HEK293 (cell line): ENCODE data around the gene TRIM40.
"Not testable (repeated sequence)": the region's sequence is repeated elsewhere in the genome, so short reads cannot be mapped to it uniquely, and the experiment has no call there.

Experiments used
- CTCF ChIA-PET: fragments of 350-600 bp; formaldehyde crosslinking; extraction: SDS; loops from one replicate; lab custom pipeline; 2021; ENCODE audit warnings: antibody characterized with exemption; lab: Yijun Ruan, JAX
- POLR2A ChIA-PET: fragments of 300-600 bp; formaldehyde crosslinking; extraction: SDS; loops from one replicate; lab custom pipeline; 2020; ENCODE audit warnings: antibody characterized with exemption, inconsistent platforms; lab: Yijun Ruan, JAX
- H3K27ac ChIP-seq: fragments of 200-500 bp; sonication (Bioruptor generic); 2 replicates; pipeline ENCODE4 v1.5.1; 2014; ENCODE audit warnings: low read depth, low read length, control low read depth, inconsistent platforms; ENCODE audit errors: extremely low read depth
- H3K36me3 ChIP-seq, 2 experiments: fragments of 200-500 bp in 1 of 2; sonication (Bioruptor generic) in 1 of 2; 1 replicate in 1 of 2; 2 replicates in 1 of 2; pipeline ENCODE4 v1.5.1; 2014 to 2017; ENCODE audit warnings: inconsistent platforms in 2 of 2, low read length in 2 of 2; ENCODE audit not compliant: control insufficient read depth in 2 of 2, insufficient read depth in 1 of 2
- H3K4me1 ChIP-seq: fragments of 200-500 bp; sonication (Bioruptor generic); 2 replicates; pipeline ENCODE4 v1.5.1; 2014; ENCODE audit warnings: mild to moderate bottlenecking, low read length, inconsistent platforms; ENCODE audit not compliant: control insufficient read depth, insufficient read depth
- H3K4me3 ChIP-seq: 2 replicates; pipeline ENCODE4 v1.5.1; 2011; ENCODE audit warnings: low read depth, mild to moderate bottlenecking, control low read depth, low read length, moderate library complexity
- H3K9me3 ChIP-seq: fragments of 200-500 bp; sonication (Bioruptor generic); 2 replicates; pipeline ENCODE4 v1.5.1; 2014; ENCODE audit warnings: low read depth, low read length, inconsistent platforms; ENCODE audit not compliant: control insufficient read depth, insufficient read depth
- HOXD13 ChIP-seq: sonication (generic); formaldehyde crosslinking; IDR thresholded peaks from 2 replicates; pipeline ENCODE4 v1.8.0; 2022; ENCODE audit warnings: missing genetic modification reagents, borderline replicate concordance
- KLF1 ChIP-seq: fragments of 450-650 bp; formaldehyde crosslinking; IDR thresholded peaks from 2 replicates; pipeline ENCODE4 v1.5.1; 2016; ENCODE audit warnings: missing biosample characterization, missing genetic modification characterization
- KLF8 ChIP-seq: fragments of 450-650 bp; formaldehyde crosslinking; IDR thresholded peaks from 2 replicates; pipeline ENCODE4 v1.5.1; 2016; ENCODE audit warnings: missing biosample characterization, missing genetic modification characterization
- REPIN1 ChIP-seq: fragments of 450-650 bp; formaldehyde crosslinking; IDR thresholded peaks from 2 replicates; pipeline ENCODE4 v1.5.1; 2017; ENCODE audit warnings: missing biosample characterization, missing genetic modification characterization, low read depth
- ZNF146 ChIP-seq: fragments of 450-650 bp; formaldehyde crosslinking; IDR thresholded peaks from 2 replicates; pipeline ENCODE4 v1.5.1; 2016; ENCODE audit warnings: missing biosample characterization, missing genetic modification characterization
- ZNF223 ChIP-seq: fragments of 450-650 bp; formaldehyde crosslinking; IDR thresholded peaks from 2 replicates; pipeline ENCODE4 v1.5.1; 2016; ENCODE audit warnings: missing biosample characterization, missing genetic modification characterization
- ZNF239 ChIP-seq: fragments of 450-650 bp; formaldehyde crosslinking; IDR thresholded peaks from 2 replicates; pipeline ENCODE4 v1.5.1; 2016; ENCODE audit warnings: missing biosample characterization, missing genetic modification characterization
- ZNF274 ChIP-seq, 2 experiments: fragments of 200-500 bp in 1 of 2; fragments of 450-650 bp in 1 of 2; sonication (Bioruptor generic) in 1 of 2; formaldehyde crosslinking in 1 of 2; IDR thresholded peaks; 2 replicates each; pipeline versions ENCODE4 v1.5.1 to v1.6.1; 2014 to 2016; ENCODE audit warnings: borderline replicate concordance in 1 of 2, inconsistent platforms in 1 of 2, low read length in 1 of 2, missing biosample characterization in 1 of 2, missing genetic modification characterization in 1 of 2
- ZNF354C ChIP-seq: fragments of 450-650 bp; formaldehyde crosslinking; IDR thresholded peaks from 2 replicates; pipeline ENCODE4 v1.5.1; 2016; ENCODE audit warnings: missing biosample characterization, missing genetic modification characterization, low read depth, borderline replicate concordance
- ZNF416 ChIP-seq: fragments of 450-650 bp; formaldehyde crosslinking; IDR thresholded peaks from 2 replicates; pipeline ENCODE4 v1.5.1; 2016; ENCODE audit warnings: missing biosample characterization, missing genetic modification characterization
- ZNF530 ChIP-seq: fragments of 450-650 bp; formaldehyde crosslinking; IDR thresholded peaks from 2 replicates; pipeline ENCODE4 v1.5.1; 2016; ENCODE audit warnings: low read depth, missing biosample characterization, missing genetic modification characterization
- ZNF560 ChIP-seq: fragments of 450-650 bp; formaldehyde crosslinking; IDR thresholded peaks from 2 replicates; pipeline ENCODE4 v1.5.1; 2017; ENCODE audit warnings: missing biosample characterization, missing genetic modification characterization, borderline replicate concordance
- ZNF580 ChIP-seq: fragments of 450-650 bp; formaldehyde crosslinking; IDR thresholded peaks from 2 replicates; pipeline ENCODE4 v1.5.1; 2016; ENCODE audit warnings: missing biosample characterization, missing genetic modification characterization
- ZNF600 ChIP-seq: fragments of 450-650 bp; formaldehyde crosslinking; IDR thresholded peaks from 2 replicates; pipeline ENCODE4 v1.5.1; 2016; ENCODE audit warnings: missing biosample characterization, missing genetic modification characterization
- ZNF670 ChIP-seq: fragments of 450-650 bp; formaldehyde crosslinking; IDR thresholded peaks from 2 replicates; pipeline ENCODE4 v1.5.1; 2016; ENCODE audit warnings: missing biosample characterization, missing genetic modification characterization, low read depth
- ZNF701 ChIP-seq: fragments of 450-650 bp; formaldehyde crosslinking; IDR thresholded peaks from 2 replicates; pipeline ENCODE4 v1.5.1; 2016; ENCODE audit warnings: missing biosample characterization, missing genetic modification characterization
- ZNF792 ChIP-seq: fragments of 450-650 bp; formaldehyde crosslinking; IDR thresholded peaks from 2 replicates; pipeline ENCODE4 v1.5.1; 2016; ENCODE audit warnings: missing biosample characterization, missing genetic modification characterization
- ZSCAN16 ChIP-seq: fragments of 450-650 bp; formaldehyde crosslinking; IDR thresholded peaks from 2 replicates; pipeline ENCODE4 v1.5.1; 2016; ENCODE audit warnings: missing biosample characterization, missing genetic modification characterization
- TF ChIP-seq, protein P1 (sequence below): fragments of 450-650 bp; formaldehyde crosslinking; IDR thresholded peaks from 2 replicates; pipeline ENCODE4 v1.5.1; 2016; ENCODE audit warnings: missing biosample characterization, missing genetic modification characterization

TRIM40 gene

DNA sequence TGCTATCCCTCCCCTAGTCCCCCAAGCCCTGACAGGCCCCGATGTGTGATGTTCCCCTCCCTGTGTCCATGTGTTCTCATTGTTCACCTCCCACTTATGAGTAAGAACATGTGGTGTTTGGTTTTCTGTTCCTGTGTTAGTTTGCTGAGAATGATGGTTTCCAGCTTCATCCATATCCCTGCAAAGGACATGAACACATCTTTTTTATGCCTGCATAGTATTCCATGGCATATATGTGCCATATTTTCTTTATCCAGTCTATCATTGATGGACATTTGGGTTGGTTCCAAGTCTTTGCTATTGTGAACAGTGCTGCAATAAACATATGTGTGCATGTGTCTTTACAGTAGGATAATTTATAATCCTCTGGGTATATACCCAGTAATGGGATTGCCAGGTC lies 29.3 kb downstream of the TRIM40 start:
- CTCF ChIA-PET: interaction anchor here (5.8 kb wide), 1 partner anchor 33 kb away, joined by 49 read pairs; no protein-coding TSS in a partner anchor

DNA sequence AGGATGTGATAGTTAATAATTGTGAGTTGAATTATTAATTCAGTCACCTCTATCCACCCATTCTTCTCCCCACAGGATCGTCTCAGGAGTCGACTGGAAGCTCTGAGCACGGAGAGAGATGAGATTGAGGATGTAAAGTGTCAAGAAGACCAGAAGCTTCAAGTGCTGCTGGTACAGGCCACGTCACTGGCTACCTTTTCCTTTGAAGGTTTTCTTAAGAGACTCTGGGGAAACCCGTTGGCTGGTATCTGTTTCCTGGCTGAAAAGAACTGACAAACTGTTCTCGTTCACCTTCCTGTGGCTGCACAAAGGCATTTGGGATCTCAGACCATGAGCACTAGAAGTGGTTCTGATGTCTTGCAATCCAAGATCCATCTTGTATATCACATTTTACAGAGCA lies 31.2 kb downstream of the TRIM40 start:
- Histone ChIP-seq H3K4me1 (no peaks in the 10 kb centered on the region), H3K9me3 (no peaks in the 10 kb centered on the region), H3K27ac (no peak overlapping the region), H3K4me3 (no peak overlapping the region), H3K36me3 (no peaks in the 10 kb centered on the region)
- TF ChIP-seq KLF1 (tag by site-specific recombination) (no peak), ZNF701 (no peak)
- POLR2A ChIA-PET: interaction anchor here (1.0 kb wide), 1 partner anchor 65 kb away, joined by 5 read pairs; no protein-coding TSS in a partner anchor
- CTCF ChIA-PET: interaction anchor here (0.9 to 5.8 kb wide), 9 partner anchors 9 to 465 kb away, joined by 3 to 50 read pairs (median 4); no protein-coding TSS in a partner anchor

More for the DNA sequence above, 29.3 kb downstream of the TRIM40 start:
- POLR2A ChIA-PET, H3K36me3 ChIP-seq, H3K9me3 ChIP-seq, H3K27ac ChIP-seq, H3K4me3 ChIP-seq, H3K4me1 ChIP-seq: not testable (repeated sequence)
- TF ChIP-seq ZNF146 (tag by site-specific recombination) (peak; percentile 91), ZNF580 (tag by site-specific recombination) (0 out of 2 replicates have a peak, but pooled peaks have one; percentile 50)

GRCh38 chr6:30168741-30169140 lies 32.8 kb downstream of the TRIM40 start:
- no peaks in the 10 kb centered on the region for H3K36me3 ChIP-seq
- CTCF ChIA-PET: interaction anchor here (0.7 to 5.8 kb wide), 9 partner anchors 10 to 418 kb away, joined by 3 to 50 read pairs (median 4); no protein-coding TSS in a partner anchor
- POLR2A ChIA-PET: no interaction called here
- no peak overlapping the region for H3K27ac ChIP-seq
- no peak overlapping the region for H3K4me3 ChIP-seq
- no peak for TF ChIP-seq ZNF274 (IDR thresholded peaks at IDR 0.05; ENCODE audit: low read length)
- TF ChIP-seq ZNF274 (tag by site-specific recombination; IDR thresholded peaks at IDR 0.05; ENCODE audit: borderline replicate concordance): no peak
- no peak for TF ChIP-seq ZNF239
- TF ChIP-seq ZNF792 (tag by site-specific recombination): no peak
- TF ChIP-seq ZNF530 (tag by site-specific recombination): no peak
- TF ChIP-seq ZNF223: no peak
- no peak for TF ChIP-seq ZNF600 (tag by site-specific recombination)
- TF ChIP-seq ZNF670 (tag by site-specific recombination): no peak
- no peak for TF ChIP-seq HOXD13 (CRISPR knock-in tag)
- TF ChIP-seq ZNF354C (tag by site-specific recombination): no peak
- TF ChIP-seq REPIN1: no peak
- no peak for TF ChIP-seq ZNF560 (tag by site-specific recombination)
- TF ChIP-seq, protein P1, sequence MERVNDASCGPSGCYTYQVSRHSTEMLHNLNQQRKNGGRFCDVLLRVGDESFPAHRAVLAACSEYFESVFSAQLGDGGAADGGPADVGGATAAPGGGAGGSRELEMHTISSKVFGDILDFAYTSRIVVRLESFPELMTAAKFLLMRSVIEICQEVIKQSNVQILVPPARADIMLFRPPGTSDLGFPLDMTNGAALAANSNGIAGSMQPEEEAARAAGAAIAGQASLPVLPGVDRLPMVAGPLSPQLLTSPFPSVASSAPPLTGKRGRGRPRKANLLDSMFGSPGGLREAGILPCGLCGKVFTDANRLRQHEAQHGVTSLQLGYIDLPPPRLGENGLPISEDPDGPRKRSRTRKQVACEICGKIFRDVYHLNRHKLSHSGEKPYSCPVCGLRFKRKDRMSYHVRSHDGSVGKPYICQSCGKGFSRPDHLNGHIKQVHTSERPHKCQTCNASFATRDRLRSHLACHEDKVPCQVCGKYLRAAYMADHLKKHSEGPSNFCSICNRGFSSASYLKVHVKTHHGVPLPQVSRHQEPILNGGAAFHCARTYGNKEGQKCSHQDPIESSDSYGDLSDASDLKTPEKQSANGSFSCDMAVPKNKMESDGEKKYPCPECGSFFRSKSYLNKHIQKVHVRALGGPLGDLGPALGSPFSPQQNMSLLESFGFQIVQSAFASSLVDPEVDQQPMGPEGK (tag by site-specific recombination): no peak
- TF ChIP-seq ZNF416 (tag by site-specific recombination): no peak
- TF ChIP-seq ZSCAN16 (tag by site-specific recombination): no peak
- no peak for TF ChIP-seq KLF8 (tag by site-specific recombination)
- no peaks in the 10 kb centered on the region for H3K9me3 ChIP-seq
- no peaks in the 10 kb centered on the region for H3K4me1 ChIP-seq
